Glutamatergic neuron (in vitro differentiated cells): ENCODE results near the gene IFI6. TPM values are rescaled to one million over a fixed set of nuclear protein-coding genes. Genes with fewer than 3 reads are reported as not detected.

Experiments
- DNase-seq: peaks from one replicate; pipeline ENCODE4 v3.0.0; 2022
- H3K27ac Mint-ChIP-seq: one replicate; pipeline ENCODE4 v1.8.0; 2020; ENCODE audit warnings: mild to moderate bottlenecking, mixed read lengths, inconsistent platforms; ENCODE audit not compliant: unreplicated experiment
- H3K27me3 Mint-ChIP-seq: one replicate; pipeline ENCODE4 v1.8.0; 2020; ENCODE audit warnings: mild to moderate bottlenecking, moderate library complexity, mixed read lengths, inconsistent platforms; ENCODE audit not compliant: unreplicated experiment
- H3K36me3 Mint-ChIP-seq: one replicate; pipeline ENCODE4 v1.8.0; 2020; ENCODE audit warnings: mild to moderate bottlenecking, mixed read lengths, inconsistent platforms; ENCODE audit not compliant: unreplicated experiment
- H3K4me1 Mint-ChIP-seq: one replicate; pipeline ENCODE4 v1.8.0; 2020; ENCODE audit warnings: mild to moderate bottlenecking, low read depth, mixed read lengths, inconsistent platforms; ENCODE audit not compliant: unreplicated experiment
- H3K4me3 Mint-ChIP-seq: one replicate; pipeline ENCODE4 v1.8.0; 2020; ENCODE audit warnings: mild to moderate bottlenecking, mixed read lengths, inconsistent platforms; ENCODE audit not compliant: unreplicated experiment
- H3K9me3 Mint-ChIP-seq: one replicate; pipeline ENCODE4 v1.8.0; 2020; ENCODE audit warnings: mild to moderate bottlenecking, moderate library complexity, mixed read lengths, inconsistent platforms; ENCODE audit not compliant: unreplicated experiment
- total RNA-seq: library from RNA; stranded (reverse); fragmentation: NEBNext Ultra II Directional; extraction: Animal tissue kit (Norgen Biotek cat#: 25700); gene quantifications from one replicate; pipeline ENCODE4 v1.2.1, GENCODE V29; 2021; ENCODE audit not compliant: unreplicated experiment
- TF ChIP-seq, protein P1 (sequence below): fragments of 200-600 bp; sonication (generic); IDR thresholded peaks from one replicate; pipeline ENCODE4 v1.5.0; 2021; ENCODE audit not compliant: partially characterized antibody, unreplicated experiment

The IFI6 gene
- total RNA-seq, 1 donor from 2014 or later = 1.4 TPM

DNA sequence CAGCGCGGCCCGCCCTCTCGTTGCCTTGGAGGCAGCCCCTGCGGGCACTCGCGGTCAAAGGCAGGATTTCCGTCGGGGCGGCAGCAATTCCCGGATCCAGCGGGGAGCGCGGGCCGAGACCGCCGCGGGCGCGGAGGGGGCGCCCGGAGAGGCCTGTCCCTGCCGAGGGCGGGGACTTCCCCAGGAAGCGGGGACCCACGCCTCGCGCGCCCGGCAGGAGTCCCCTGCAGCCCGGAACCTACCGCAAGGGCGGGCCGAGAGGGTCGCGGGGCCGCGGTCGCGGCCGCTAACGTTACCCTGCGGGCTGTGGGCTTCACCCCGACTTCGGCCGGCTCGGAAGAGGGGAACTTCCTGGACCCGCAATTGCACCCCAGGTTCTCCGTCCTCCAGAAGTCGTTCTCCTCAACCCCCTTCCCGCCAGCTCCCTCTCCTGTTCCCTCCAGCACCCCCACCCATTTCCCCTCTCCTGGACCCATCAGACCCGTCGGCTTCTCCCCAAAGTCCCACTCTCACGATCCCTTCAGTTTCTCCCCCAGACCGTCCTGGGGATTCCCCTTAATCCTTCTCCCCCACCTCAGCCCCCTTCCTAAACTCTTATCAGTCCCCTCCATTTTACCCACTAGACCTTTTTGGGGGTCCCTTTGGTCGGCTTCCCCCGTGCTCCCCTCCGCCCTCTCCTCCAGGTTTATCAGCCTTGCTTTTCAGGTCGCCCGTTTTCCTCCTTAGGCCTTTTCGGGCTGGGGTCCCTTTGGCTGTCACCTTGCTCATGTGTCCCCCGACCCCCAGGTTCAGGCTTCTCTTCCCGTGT is 37.6 kb downstream of the IFI6 start:
- TF ChIP-seq, protein P1, sequence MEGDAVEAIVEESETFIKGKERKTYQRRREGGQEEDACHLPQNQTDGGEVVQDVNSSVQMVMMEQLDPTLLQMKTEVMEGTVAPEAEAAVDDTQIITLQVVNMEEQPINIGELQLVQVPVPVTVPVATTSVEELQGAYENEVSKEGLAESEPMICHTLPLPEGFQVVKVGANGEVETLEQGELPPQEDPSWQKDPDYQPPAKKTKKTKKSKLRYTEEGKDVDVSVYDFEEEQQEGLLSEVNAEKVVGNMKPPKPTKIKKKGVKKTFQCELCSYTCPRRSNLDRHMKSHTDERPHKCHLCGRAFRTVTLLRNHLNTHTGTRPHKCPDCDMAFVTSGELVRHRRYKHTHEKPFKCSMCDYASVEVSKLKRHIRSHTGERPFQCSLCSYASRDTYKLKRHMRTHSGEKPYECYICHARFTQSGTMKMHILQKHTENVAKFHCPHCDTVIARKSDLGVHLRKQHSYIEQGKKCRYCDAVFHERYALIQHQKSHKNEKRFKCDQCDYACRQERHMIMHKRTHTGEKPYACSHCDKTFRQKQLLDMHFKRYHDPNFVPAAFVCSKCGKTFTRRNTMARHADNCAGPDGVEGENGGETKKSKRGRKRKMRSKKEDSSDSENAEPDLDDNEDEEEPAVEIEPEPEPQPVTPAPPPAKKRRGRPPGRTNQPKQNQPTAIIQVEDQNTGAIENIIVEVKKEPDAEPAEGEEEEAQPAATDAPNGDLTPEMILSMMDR = no peak
- Mint-ChIP-seq H3K4me1 (peaks cover 16% of the 10 kb centered on the region), H3K4me3 (peak overlapping the region; percentile 34), H3K27me3 (peaks cover 14% of the 10 kb centered on the region), H3K27ac (no peak overlapping the region), H3K9me3 (peaks cover 1% of the 10 kb centered on the region), H3K36me3 (no peaks in the 10 kb centered on the region)
- DNase-seq = peak; percentile 45

DNA sequence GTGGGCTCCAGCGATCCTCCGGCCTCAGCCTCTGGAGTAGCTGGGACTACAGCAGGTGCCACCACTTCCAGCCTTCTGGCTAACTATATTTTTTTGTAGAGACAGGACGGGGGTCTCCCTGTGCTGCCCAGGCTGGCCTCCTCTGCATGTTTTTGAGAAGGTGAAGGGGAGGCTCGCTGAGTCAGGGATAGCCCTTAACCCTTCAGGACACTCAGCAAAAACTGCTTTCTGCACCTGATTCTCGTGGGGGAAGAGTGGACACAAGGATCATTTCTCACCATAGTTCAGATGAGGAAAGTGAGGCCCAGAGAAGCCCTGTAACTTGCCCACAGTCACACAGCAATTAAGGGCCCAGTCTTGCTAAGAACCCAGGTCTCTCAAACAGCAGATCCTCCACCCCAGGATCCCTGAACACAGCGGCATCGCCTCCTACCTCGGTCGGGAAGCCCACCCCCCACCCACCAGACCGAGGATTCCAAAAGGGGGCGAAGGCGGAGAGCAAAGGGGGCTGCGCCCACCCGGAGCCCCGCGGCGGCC is 38.3 kb downstream of the IFI6 start:
- H3K27me3 Mint-ChIP-seq = peaks cover 15% of the 10 kb centered on the region
- H3K4me3 Mint-ChIP-seq = peak overlapping the region; percentile 46
- H3K4me1 Mint-ChIP-seq = peaks cover 22% of the 10 kb centered on the region
- DNase-seq = no peak
- TF ChIP-seq, protein P1 = no peak
- H3K9me3 Mint-ChIP-seq = peaks cover 1% of the 10 kb centered on the region
- H3K27ac Mint-ChIP-seq = no peak overlapping the region
- H3K36me3 Mint-ChIP-seq = no peaks in the 10 kb centered on the region

DNA sequence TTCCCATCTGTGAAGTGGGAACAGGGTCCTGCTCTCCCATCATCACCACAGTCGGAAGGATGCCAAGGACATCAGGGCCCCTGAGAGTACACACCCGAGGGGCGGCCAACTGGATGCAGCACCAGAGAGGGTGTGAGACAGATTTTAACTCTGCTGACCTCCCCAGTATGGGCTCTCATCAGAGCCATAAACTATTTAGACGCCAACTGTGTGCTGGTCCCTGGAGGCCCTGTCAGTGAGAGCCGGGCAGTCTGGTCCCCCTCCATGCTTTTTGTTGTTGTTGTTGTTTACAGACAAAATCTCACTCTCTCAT is 38.7 kb downstream of the IFI6 start:
- no peak for DNase-seq
- Mint-ChIP-seq H3K4me1 (peaks cover 27% of the 10 kb centered on the region), H3K36me3 (no peaks in the 10 kb centered on the region), H3K4me3 (no peak overlapping the region), H3K27ac (no peak overlapping the region), H3K27me3 (peaks cover 15% of the 10 kb centered on the region), H3K9me3 (peaks cover 5% of the 10 kb centered on the region)
- TF ChIP-seq, protein P1 = no peak

DNA sequence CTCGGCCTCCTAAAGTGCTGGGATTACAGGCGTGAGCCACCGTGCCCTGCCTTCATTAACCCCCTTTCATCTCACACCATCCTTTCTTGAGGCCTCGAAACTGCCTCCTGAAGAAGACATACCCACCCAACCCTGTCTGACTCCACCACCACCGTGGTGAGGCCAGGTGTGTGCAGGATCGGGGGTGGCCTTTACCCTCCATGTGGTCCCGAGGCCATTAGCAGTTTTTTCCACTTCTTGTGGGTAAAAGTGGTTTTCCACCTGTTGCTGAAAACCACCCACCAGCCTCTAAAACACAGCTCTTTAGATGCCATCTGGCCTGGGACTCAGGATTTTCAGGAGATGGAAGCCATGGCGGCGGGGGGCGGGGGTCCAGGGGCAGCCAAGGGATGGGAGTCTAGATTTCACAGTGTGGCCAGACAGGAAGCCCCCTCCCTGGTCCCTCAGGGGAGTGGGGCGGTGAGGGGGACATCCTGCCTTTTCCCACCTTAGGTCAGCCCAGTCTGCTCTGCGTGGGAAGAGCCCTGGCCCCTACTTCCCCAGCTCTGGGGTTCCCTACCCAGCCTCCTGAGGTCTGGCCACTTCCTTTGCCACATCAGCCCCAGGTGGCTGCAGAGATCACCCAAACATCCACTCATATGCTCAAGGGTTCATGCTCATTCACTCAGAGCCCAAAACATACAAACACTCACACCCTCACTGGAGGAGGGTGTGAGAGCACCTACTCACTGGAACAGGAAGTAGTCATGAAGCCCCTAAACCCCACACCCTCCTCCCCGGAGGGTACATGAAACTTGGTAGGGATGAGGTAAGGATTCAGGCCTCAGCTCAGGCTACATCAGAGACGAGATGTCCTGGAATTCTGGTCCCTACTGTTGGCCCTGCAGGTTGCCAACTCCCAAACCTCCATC is 39.4 kb downstream of the IFI6 start:
- no peak overlapping the region for H3K4me3 Mint-ChIP-seq
- no peaks in the 10 kb centered on the region for H3K36me3 Mint-ChIP-seq
- peaks cover 15% of the 10 kb centered on the region for H3K27me3 Mint-ChIP-seq
- no peak overlapping the region for H3K27ac Mint-ChIP-seq
- DNase-seq = no peak
- peaks cover 27% of the 10 kb centered on the region for H3K4me1 Mint-ChIP-seq
- peaks cover 5% of the 10 kb centered on the region for H3K9me3 Mint-ChIP-seq
- TF ChIP-seq, protein P1 = no peak
